Epithelial cell of esophagus (primary cell): Measurements from ENCODE around the gene GTF2F2.

Experiments used
- DNase-seq: peaks from one replicate; pipeline ENCODE4 v3.0.0; 2010; ENCODE audit warnings: low read depth
- H3K4me3 ChIP-seq: 2 replicates; pipeline ENCODE4 v1.5.1; 2011; ENCODE audit warnings: mild to moderate bottlenecking, low read length, control low read depth
- TF ChIP-seq, protein P1 (sequence below): IDR thresholded peaks from 2 replicates; pipeline ENCODE4 v1.5.1; 2011; ENCODE audit warnings: low read depth, mild to moderate bottlenecking, low read length, control low read depth, inconsistent platforms; ENCODE audit not compliant: insufficient read depth; ENCODE audit errors: missing control alignments

GTF2F2 gene

DNA sequence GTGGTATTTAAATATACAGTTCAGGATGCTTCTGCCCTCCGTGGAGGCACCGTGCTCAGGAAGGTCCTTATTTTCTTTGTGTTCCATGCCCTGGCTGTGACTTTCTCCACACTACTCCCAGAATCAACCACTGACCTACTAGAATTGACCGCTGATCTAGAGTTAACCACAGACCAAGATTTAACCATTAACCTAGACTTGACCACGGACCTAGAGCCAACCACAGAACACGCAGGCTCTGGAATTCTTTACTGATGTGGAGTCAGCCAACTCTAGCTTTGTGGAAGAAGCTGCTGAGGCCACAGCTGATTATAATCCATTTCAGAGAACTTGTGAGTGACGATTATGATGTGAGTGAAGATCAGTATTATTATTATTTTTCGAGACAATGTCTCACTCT is 18.0 kb downstream of the GTF2F2 start:
- TF ChIP-seq, protein P1, sequence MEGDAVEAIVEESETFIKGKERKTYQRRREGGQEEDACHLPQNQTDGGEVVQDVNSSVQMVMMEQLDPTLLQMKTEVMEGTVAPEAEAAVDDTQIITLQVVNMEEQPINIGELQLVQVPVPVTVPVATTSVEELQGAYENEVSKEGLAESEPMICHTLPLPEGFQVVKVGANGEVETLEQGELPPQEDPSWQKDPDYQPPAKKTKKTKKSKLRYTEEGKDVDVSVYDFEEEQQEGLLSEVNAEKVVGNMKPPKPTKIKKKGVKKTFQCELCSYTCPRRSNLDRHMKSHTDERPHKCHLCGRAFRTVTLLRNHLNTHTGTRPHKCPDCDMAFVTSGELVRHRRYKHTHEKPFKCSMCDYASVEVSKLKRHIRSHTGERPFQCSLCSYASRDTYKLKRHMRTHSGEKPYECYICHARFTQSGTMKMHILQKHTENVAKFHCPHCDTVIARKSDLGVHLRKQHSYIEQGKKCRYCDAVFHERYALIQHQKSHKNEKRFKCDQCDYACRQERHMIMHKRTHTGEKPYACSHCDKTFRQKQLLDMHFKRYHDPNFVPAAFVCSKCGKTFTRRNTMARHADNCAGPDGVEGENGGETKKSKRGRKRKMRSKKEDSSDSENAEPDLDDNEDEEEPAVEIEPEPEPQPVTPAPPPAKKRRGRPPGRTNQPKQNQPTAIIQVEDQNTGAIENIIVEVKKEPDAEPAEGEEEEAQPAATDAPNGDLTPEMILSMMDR, result no peak
- DNase-seq, result no peak
- H3K4me3 ChIP-seq, result no peak overlapping the region

DNA sequence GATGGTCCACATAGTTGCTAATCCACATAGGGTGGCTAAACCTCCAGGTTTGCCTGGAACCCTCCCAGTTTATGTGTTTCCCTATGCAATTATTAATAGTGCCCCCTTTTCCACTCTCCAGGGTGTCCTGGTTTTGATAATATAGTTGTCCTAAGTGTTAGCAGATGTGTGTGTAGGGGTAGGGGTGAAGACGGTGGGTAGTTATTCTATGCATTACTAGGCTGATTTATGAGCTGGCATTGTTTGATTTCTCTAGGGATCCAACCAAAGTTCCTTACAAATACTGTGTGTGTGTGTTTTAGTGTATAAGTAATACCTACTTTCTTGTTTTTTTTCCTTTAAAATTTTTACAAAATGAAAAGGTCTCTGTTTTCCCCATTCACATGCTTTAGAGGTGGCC is 21.1 kb downstream of the GTF2F2 start:
- no peak overlapping the region for H3K4me3 ChIP-seq
- no peak for DNase-seq
- TF ChIP-seq, protein P1, result no peak

DNA sequence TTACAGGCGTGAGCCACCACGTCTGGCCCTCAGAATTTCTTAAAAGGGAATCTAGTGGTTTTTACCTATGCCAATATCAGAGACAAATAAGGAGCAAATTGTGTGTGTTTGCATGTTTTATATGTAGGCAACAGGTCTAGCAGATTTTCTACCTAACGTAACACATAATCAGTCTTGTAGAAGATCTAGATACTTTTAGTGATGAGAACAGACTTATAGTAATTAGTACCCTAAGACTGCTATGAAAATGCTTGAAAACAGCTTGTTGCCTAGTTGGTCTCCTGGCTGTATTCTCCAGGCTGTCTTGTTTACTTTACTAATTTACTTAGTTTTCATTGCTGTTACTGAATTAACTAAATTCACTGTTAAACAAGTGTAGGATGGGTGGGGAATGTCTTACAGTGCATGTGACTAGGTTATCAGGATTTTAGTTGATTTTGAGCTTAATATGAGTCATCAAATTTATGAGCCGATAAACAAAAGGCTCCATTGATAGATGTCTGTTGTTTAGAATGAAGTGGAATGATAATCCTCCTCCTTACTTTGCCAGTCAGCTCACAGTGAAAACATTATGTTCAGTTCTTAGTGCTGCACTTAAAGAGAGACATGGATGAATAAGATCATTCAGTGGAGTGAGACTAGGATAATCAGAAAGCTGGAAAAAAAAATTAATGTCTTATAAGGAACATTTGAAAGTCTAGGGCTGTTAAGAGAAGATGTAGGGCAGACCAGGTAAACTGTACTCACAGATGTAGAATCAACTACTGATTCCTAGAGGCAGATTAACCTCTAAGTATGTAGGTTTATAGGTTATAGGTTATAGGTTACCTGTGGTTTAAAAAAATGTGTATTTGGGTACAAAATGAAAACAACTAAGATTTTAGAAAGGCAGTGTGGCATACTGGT is 22.4 kb downstream of the GTF2F2 start:
- TF ChIP-seq, protein P1, result no peak
- peak; percentile 20 for DNase-seq
- H3K4me3 ChIP-seq, result no peak overlapping the region

DNA sequence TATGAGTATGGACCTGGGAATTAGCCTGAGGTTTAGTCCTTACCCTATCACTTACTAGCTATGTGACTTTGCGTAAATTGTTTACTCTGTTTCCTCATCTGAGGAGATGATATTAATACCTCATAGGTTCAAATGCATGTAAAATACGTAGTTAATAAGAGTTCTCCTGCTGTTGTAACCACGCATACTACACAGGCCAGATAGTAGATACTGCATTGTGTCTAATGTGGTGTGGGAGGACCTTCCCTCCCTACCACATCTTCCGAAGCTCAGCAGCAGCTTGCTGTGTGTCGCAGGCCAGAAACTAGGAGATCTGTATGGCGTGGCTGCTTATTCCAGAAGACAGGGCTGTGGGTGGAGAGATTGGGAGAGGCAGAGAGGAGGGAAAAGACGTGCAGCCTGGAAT is 23.0 kb downstream of the GTF2F2 start:
- DNase-seq, result peak; percentile 72
- H3K4me3 ChIP-seq, result no peak overlapping the region
- TF ChIP-seq, protein P1, result no peak

DNA sequence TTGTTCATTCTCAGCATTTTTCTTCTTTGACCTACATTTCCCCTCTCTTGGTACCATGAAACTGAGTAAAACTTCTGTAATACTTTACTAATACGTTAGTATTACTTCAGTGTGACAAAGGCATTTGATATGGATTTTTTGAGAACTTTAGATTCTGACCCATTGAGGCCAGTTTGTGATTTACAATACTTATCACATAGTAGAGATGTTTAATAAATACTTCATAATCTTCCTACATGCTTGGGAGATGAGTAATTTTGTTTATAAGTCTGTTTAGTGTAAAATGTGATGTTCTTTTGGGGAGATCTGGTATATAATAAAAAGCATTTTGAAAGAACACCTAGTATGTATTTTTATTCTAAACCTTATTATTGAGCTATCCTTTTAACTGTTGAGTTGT is 29.7 kb downstream of the GTF2F2 start:
- no peak for DNase-seq
- TF ChIP-seq, protein P1, result no peak
- no peak overlapping the region for H3K4me3 ChIP-seq

DNA sequence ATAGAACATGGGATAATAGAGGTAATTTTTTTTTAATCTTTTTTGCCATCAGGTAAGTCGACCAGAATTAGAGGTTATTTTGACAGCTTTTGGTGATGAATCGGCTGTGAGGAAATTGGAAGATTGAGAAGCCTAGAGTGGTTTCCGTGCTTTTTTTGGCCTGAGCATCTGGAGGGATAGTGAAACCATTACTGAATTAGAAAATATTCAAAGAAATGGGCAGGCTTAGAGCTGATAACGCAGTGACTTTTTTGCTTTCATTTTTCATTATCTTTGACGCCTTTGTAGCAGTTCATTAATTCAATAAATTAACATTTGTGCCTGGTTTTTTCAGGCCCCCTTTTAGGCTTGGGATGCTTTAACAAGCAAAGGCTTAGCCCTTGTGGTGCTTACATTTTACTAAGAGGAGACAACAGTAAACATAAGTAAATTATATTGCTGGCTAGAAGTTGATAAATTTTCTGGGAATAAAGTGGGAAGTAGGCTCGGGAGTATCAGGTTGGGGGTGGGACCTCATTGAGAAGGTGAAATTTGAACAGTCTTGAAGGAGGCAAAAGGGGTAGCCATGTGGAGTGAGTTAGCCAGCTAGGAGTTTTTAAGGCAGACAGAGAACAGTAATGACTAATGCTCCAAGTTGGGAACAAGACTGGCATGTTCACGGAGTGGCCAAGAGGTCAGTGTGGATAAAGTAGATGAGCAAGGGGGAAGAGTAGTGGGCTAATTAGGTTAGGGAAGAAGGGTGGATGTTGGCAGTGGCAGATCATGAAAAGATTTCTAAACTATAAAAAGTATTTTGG is 36.5 kb downstream of the GTF2F2 start:
- DNase-seq, result no peak
- H3K4me3 ChIP-seq, result no peak overlapping the region
- TF ChIP-seq, protein P1, result no peak
